H1 (cell line): ENCODE data around the gene SLC35F3. TPM values are rescaled to one million over a fixed set of nuclear protein-coding genes. Genes with fewer than 3 reads are reported as not detected.

ENCODE experiments used
- CTCF ChIA-PET: fragments of 300-600 bp; sonication (Branson Sonifier 250); formaldehyde crosslinking; loops from one replicate; lab custom pipeline; 2021; ENCODE audit not compliant: partially characterized antibody; lab: Charles Lee
- POLR2A ChIA-PET: fragments of 300-600 bp; sonication (Branson Sonifier 250); formaldehyde crosslinking; loops from one replicate; lab custom pipeline; 2021; ENCODE audit warnings: inconsistent platforms; ENCODE audit not compliant: partially characterized antibody; lab: Charles Lee
- DNase-seq, 2 experiments: peaks; one replicate each; pipeline versions ENCODE4 v3.0.0 to v3.0.0-alpha.2; 2010 to 2022; ENCODE audit warnings: low spot score in 2 of 2, low read depth in 1 of 2, mixed read lengths in 1 of 2
- FAIRE-seq: peaks from 2 replicates; lab custom pipeline; 2011; peaks lifted over from hg19 to GRCh38; lab: Jason Lieb, UNC
- H2AFZ ChIP-seq: 2 replicates; pipeline ENCODE4 v1.8.1; 2012; ENCODE audit warnings: low read length, inconsistent platforms
- H2AK5ac ChIP-seq: 2 replicates; pipeline ENCODE4 v1.6.1; 2013; ENCODE audit warnings: low read depth, low read length
- H2BK120ac ChIP-seq: replicated peaks from 2 replicates; pipeline ENCODE3; 2013; ENCODE audit warnings: low read depth, low read length, inconsistent platforms
- H2BK12ac ChIP-seq: 2 replicates; pipeline ENCODE4 v1.6.1; 2013; ENCODE audit warnings: low read depth, low read length
- H2BK15ac ChIP-seq: 2 replicates; pipeline ENCODE4 v1.6.1; 2013; ENCODE audit warnings: low read length
- H2BK20ac ChIP-seq: 2 replicates; pipeline ENCODE4 v1.6.1; 2013; ENCODE audit warnings: low read length
- H2BK5ac ChIP-seq: 2 replicates; pipeline ENCODE4 v1.6.1; 2013; ENCODE audit warnings: low read depth, low read length
- H3K14ac ChIP-seq: 2 replicates; pipeline ENCODE4 v1.6.1; 2013; ENCODE audit warnings: inconsistent platforms; ENCODE audit not compliant: insufficient read length
- H3K18ac ChIP-seq: 2 replicates; pipeline ENCODE4 v1.6.1; 2013; ENCODE audit warnings: low read length; ENCODE audit errors: extremely low read depth
- H3K23ac ChIP-seq: 2 replicates; pipeline ENCODE4 v1.6.1; 2013; ENCODE audit warnings: inconsistent platforms; ENCODE audit not compliant: insufficient read length
- H3K23me2 ChIP-seq: 2 replicates; pipeline ENCODE4 v1.6.1; 2013; ENCODE audit warnings: low read depth, low read length
- H3K27ac ChIP-seq: 2 replicates; pipeline ENCODE4 v1.6.1; 2011; ENCODE audit warnings: low read depth, low read length, inconsistent platforms
- H3K27me3 ChIP-seq, 4 experiments: replicated peaks in 1 of 4; 1 replicate in 1 of 4; 2 replicates in 3 of 4; pipeline versions ENCODE4 v1.6.1 to v1.8.1; 2011 to 2013; ENCODE audit warnings: low read length in 3 of 4, mild to moderate bottlenecking in 3 of 4, inconsistent platforms in 2 of 4, mixed read lengths in 2 of 4, moderate library complexity in 1 of 4; ENCODE audit not compliant: control insufficient read depth in 3 of 4, insufficient read depth in 3 of 4; ENCODE audit errors: extremely low read depth in 1 of 4
- H3K36me3 ChIP-seq, 4 experiments: 2 replicates each; pipeline versions ENCODE4 v1.6.1 to v1.8.1; 2011 to 2013; ENCODE audit warnings: mild to moderate bottlenecking in 4 of 4, low read length in 3 of 4, moderate library complexity in 2 of 4, control low read depth in 1 of 4, inconsistent platforms in 1 of 4; ENCODE audit not compliant: insufficient read depth in 4 of 4, control insufficient read depth in 2 of 4
- H3K4ac ChIP-seq: replicated peaks from 2 replicates; pipeline ENCODE3; 2013; ENCODE audit warnings: low read length, low read depth, mixed read lengths, inconsistent platforms; ENCODE audit not compliant: insufficient read length
- H3K4me1 ChIP-seq, 4 experiments: replicated peaks in 1 of 4; 1 replicate in 1 of 4; 2 replicates in 3 of 4; pipeline versions ENCODE4 v1.6.1 to v1.8.1; 2011 to 2013; ENCODE audit warnings: low read length in 3 of 4, inconsistent platforms in 2 of 4, mixed read lengths in 1 of 4; ENCODE audit not compliant: insufficient read depth in 4 of 4, control insufficient read depth in 3 of 4
- H3K4me2 ChIP-seq, 2 experiments: 2 replicates each; pipeline versions ENCODE4 v1.6.1 to v1.8.1; 2011 to 2013; ENCODE audit warnings: low read depth in 2 of 2, low read length in 2 of 2, control low read depth in 1 of 2, inconsistent platforms in 1 of 2, mild to moderate bottlenecking in 1 of 2; ENCODE audit not compliant: insufficient read depth in 1 of 2
- H3K4me3 ChIP-seq, 4 experiments: fragments of 200-600, 300-600 bp in 1 of 4; sonication (generic), shearing (Covaris generic), sonication (Bioruptor Twin) in 1 of 4; 2 replicates each; pipeline versions ENCODE4 v1.5.1 to v1.8.1; 2011 to 2016; ENCODE audit warnings: low read length in 4 of 4, low read depth in 3 of 4, control low read depth in 2 of 4, inconsistent platforms in 2 of 4, mild to moderate bottlenecking in 2 of 4, mixed read lengths in 1 of 4, moderate library complexity in 1 of 4; ENCODE audit not compliant: insufficient read depth in 2 of 4; ENCODE audit errors: extremely low read depth in 1 of 4
- H3K56ac ChIP-seq: replicated peaks from 2 replicates; pipeline ENCODE3; 2013; ENCODE audit warnings: low read depth, mild to moderate bottlenecking, mixed read lengths, low read length, inconsistent platforms; ENCODE audit not compliant: insufficient read length
- H3K79me1 ChIP-seq: 2 replicates; pipeline ENCODE4 v1.6.1; 2013; ENCODE audit warnings: low read depth, low read length, control low read depth
- H3K79me2 ChIP-seq, 2 experiments: 2 replicates each; pipeline versions ENCODE4 v1.6.1 to v1.8.1; 2012 to 2013; ENCODE audit warnings: low read length in 2 of 2, mild to moderate bottlenecking in 2 of 2, inconsistent platforms in 1 of 2; ENCODE audit not compliant: insufficient read depth in 2 of 2, control insufficient read depth in 1 of 2
- H3K9ac ChIP-seq, 4 experiments: replicated peaks in 1 of 4; 1 replicate in 1 of 4; 2 replicates in 3 of 4; pipeline versions ENCODE4 v1.6.1 to v1.8.1; 2011 to 2013; ENCODE audit warnings: low read depth in 3 of 4, low read length in 3 of 4, control low read depth in 2 of 4, mild to moderate bottlenecking in 2 of 4, moderate library complexity in 2 of 4, inconsistent platforms in 1 of 4; ENCODE audit errors: extremely low read depth in 1 of 4
- H3K9me3 ChIP-seq, 2 experiments: 2 replicates each; pipeline versions ENCODE4 v1.6.1 to v1.8.1; 2012 to 2013; ENCODE audit warnings: mild to moderate bottlenecking in 2 of 2, moderate library complexity in 2 of 2, control low read depth in 1 of 2, inconsistent platforms in 1 of 2, low read depth in 1 of 2, low read length in 1 of 2, mixed read lengths in 1 of 2; ENCODE audit not compliant: insufficient read depth in 2 of 2
- H4K20me1 ChIP-seq, 2 experiments: replicated peaks in 1 of 2; 2 replicates each; pipeline versions ENCODE3 to v1.8.1; 2011 to 2013; ENCODE audit warnings: inconsistent platforms in 2 of 2, low read length in 2 of 2, mild to moderate bottlenecking in 1 of 2; ENCODE audit not compliant: insufficient read depth in 2 of 2, control insufficient read depth in 1 of 2
- H4K5ac ChIP-seq: 2 replicates; pipeline ENCODE4 v1.6.1; 2013; ENCODE audit warnings: low read length, low read depth, mixed read lengths, inconsistent platforms; ENCODE audit not compliant: insufficient read length
- H4K8ac ChIP-seq: 2 replicates; pipeline ENCODE4 v1.8.0; 2013; ENCODE audit warnings: mild to moderate bottlenecking, moderate library complexity, low read length, inconsistent platforms; ENCODE audit not compliant: insufficient read depth; ENCODE audit errors: extremely low read depth
- H4K91ac ChIP-seq: replicated peaks from 2 replicates; pipeline ENCODE3; 2013; ENCODE audit warnings: low read length, mixed read lengths, inconsistent platforms; ENCODE audit not compliant: insufficient read length
- TAF1 ChIP-seq: IDR thresholded peaks from 2 replicates; pipeline ENCODE4 v1.6.1; 2011; ENCODE audit warnings: mild to moderate bottlenecking, low read depth, low read length
- TAF7 ChIP-seq: optimal IDR thresholded peaks from 2 replicates; pipeline ENCODE3; 2011; ENCODE audit warnings: low read depth, mild to moderate bottlenecking, inconsistent platforms, low read length, moderate library complexity, borderline replicate concordance
- WGBS, 2 experiments: shearing (Covaris generic) in 1 of 2; methylation state at CpG; one replicate each; pipeline versions ENCODE4 v1.1.6 to v1.1.7; 2013 to 2015; ENCODE audit warnings: low lambda C conversion rate in 2 of 2, mixed read lengths in 2 of 2, inconsistent platforms in 1 of 2, low coverage in 1 of 2, missing lambda C conversion rate in 1 of 2; ENCODE audit not compliant: insufficient replicate concordance in 2 of 2, insufficient coverage in 1 of 2, insufficient read length in 1 of 2; ENCODE audit errors: extremely low coverage in 1 of 2, missing lambda C conversion rate in 1 of 2; 5-methylcytosine and 5-hydroxymethylcytosine counted together
- polyA plus RNA-seq, 7 experiments: library from polyadenylated mRNA; depleted of rRNA in 3 of 7; stranded (reverse) in 5 of 7; unstranded in 2 of 7; fragments of >200 nt in 5 of 7; fragments of 200-250 nt in 2 of 7; gene quantifications; 1 replicate in 5 of 7; 2 replicates in 1 of 7; 4 replicates in 1 of 7; pipeline versions ENCODE4 v1.2.1 to v1.2.3, GENCODE V29; 2011 to 2013; ENCODE audit warnings: missing spikeins in 2 of 7, mixed read lengths in 2 of 7
- total RNA-seq: library from RNA; stranded (reverse); fragmentation: NEBNext Ultra II Directional; extraction: Animal tissue kit (Norgen Biotek cat#: 25700); gene quantifications from 2 replicates; pipeline ENCODE4 v1.2.1, GENCODE V29; 2021

SLC35F3 gene
- total and polyA plus RNA-seq, 2 of the 8 experiments (the other 6 are each of a cell fraction or from before 2014, with no cell fraction given), result 0.78 to 1.2 TPM

GRCh38 chr1:234295068-234295467, 390.6 kb downstream of the SLC35F3 start:
- WGBS, 2 experiments, result 84% methylated on average over 5 of the region's 5 CpGs; no CpG with 5 or more reads in 1 of the 2 experiments
- H3K23ac ChIP-seq, result no peak overlapping the region
- peaks cover 0 to 5% of the 10 kb centered on the region in 2 experiments; a peak in 1 of 4 replicates for H3K9me3 ChIP-seq
- FAIRE-seq (no peak), DNase-seq (no peak)
- ChIA-PET CTCF (interaction anchor here (0.9 to 5.6 kb wide), 7 partner anchors 14 to 190 kb away, joined by 3 to 79 read pairs (median 5); no protein-coding TSS in a partner anchor), POLR2A (no interaction called here)
- H3K4ac ChIP-seq, result no peak overlapping the region
- peaks cover 0 to 3% (median 0%) of the 10 kb centered on the region in 4 experiments; a peak in 1 of 7 replicates for H3K4me1 ChIP-seq
- no peak overlapping the region for H3K4me2 ChIP-seq
- no peak overlapping the region for H2BK120ac ChIP-seq
- TF ChIP-seq TAF7 (no peak), TAF1 (no peak)
- H4K8ac ChIP-seq, result no peak overlapping the region
- H4K5ac ChIP-seq, result no peak overlapping the region
- H3K14ac ChIP-seq, result no peak overlapping the region
- H2BK5ac ChIP-seq, result no peak overlapping the region
- no peaks in the 10 kb centered on the region for H3K79me1 ChIP-seq
- H3K27me3 ChIP-seq, result no peaks in the 10 kb centered on the region
- no peak overlapping the region for H2BK12ac ChIP-seq
- no peak overlapping the region for H3K27ac ChIP-seq
- no peak overlapping the region for H2AK5ac ChIP-seq
- H3K9ac ChIP-seq, result no peak overlapping the region
- no peak overlapping the region for H3K56ac ChIP-seq
- H3K4me3 ChIP-seq, result no peak overlapping the region
- no peaks in the 10 kb centered on the region for H3K23me2 ChIP-seq
- H4K91ac ChIP-seq, result no peak overlapping the region
- no peak overlapping the region for H2BK20ac ChIP-seq
- H3K18ac ChIP-seq, result no peak overlapping the region
- H4K20me1 ChIP-seq, result no peaks in the 10 kb centered on the region
- H3K79me2 ChIP-seq, result no peaks in the 10 kb centered on the region
- H2AFZ ChIP-seq, result no peak overlapping the region
- H3K36me3 ChIP-seq, result no peaks in the 10 kb centered on the region
- no peak overlapping the region for H2BK15ac ChIP-seq
